ENCODE measurements around the gene EML6. TPM values are rescaled to one million over a fixed set of nuclear protein-coding genes. Genes with fewer than 3 reads are reported as not detected.

EML6 gene
- total RNA-seq, 1 experiment from 2014 or later = 1.5 TPM

GRCh38 chr2:54757500-54757899, 34.0 kb downstream of the EML6 start:
- no peak overlapping the region for H3K4ac ChIP-seq (ENCODE audit: low read depth, low read length)
- no peak overlapping the region for H3K56ac ChIP-seq (ENCODE audit: insufficient read length, low read depth, low read length)
- H3K27ac ChIP-seq (ENCODE audit: insufficient read length, low read depth, low read length) = no peak overlapping the region
- no peak overlapping the region for H4K5ac ChIP-seq (ENCODE audit: insufficient read length, low read depth, low read length)
- H2BK15ac ChIP-seq (ENCODE audit: low read depth, low read length) = no peak overlapping the region
- TF ChIP-seq, protein P1, sequence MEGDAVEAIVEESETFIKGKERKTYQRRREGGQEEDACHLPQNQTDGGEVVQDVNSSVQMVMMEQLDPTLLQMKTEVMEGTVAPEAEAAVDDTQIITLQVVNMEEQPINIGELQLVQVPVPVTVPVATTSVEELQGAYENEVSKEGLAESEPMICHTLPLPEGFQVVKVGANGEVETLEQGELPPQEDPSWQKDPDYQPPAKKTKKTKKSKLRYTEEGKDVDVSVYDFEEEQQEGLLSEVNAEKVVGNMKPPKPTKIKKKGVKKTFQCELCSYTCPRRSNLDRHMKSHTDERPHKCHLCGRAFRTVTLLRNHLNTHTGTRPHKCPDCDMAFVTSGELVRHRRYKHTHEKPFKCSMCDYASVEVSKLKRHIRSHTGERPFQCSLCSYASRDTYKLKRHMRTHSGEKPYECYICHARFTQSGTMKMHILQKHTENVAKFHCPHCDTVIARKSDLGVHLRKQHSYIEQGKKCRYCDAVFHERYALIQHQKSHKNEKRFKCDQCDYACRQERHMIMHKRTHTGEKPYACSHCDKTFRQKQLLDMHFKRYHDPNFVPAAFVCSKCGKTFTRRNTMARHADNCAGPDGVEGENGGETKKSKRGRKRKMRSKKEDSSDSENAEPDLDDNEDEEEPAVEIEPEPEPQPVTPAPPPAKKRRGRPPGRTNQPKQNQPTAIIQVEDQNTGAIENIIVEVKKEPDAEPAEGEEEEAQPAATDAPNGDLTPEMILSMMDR (conservative IDR thresholded peaks at IDR 0.05) = no peak
- DNase-seq = peak; percentile 51
- peaks cover 15 to 16% of the 10 kb centered on the region in 2 experiments for H3K4me1 Mint-ChIP-seq
- no peak overlapping the region for H2BK120ac ChIP-seq (ENCODE audit: low read depth, low read length, poor library complexity, severe bottlenecking)
- no CpG with 5 or more reads among the region's 4 CpGs for WGBS (ENCODE audit: extremely low coverage, insufficient read length, low lambda C conversion rate)
- H3K27ac Mint-ChIP-seq = peak overlapping the region in 1 of 3 experiments; percentile 69; a peak in 2 of 7 replicates
- H3K4me1 ChIP-seq (ENCODE audit: insufficient read depth, low read length) = no peaks in the 10 kb centered on the region; the same call in 1 of the 2 replicates
- H2BK12ac ChIP-seq (ENCODE audit: insufficient read length, low read depth, low read length) = no peak overlapping the region
- no peak overlapping the region for H2AFZ ChIP-seq (ENCODE audit: low read length)
- no peak overlapping the region for H3K9ac ChIP-seq (ENCODE audit: extremely low read depth, insufficient read length, low read length)
- H3K27me3 Mint-ChIP-seq (ENCODE audit: low read depth) = no peaks in the 10 kb centered on the region
- H3K27me3 ChIP-seq (ENCODE audit: insufficient read depth, low read length) = no peaks in the 10 kb centered on the region
- no peaks in the 10 kb centered on the region for H4K20me1 ChIP-seq (ENCODE audit: control insufficient read depth, insufficient read depth, insufficient read length)
- H3K79me1 ChIP-seq (ENCODE audit: insufficient read depth, low read depth, low read length, poor library complexity, severe bottlenecking) = no peaks in the 10 kb centered on the region
- no peak overlapping the region for H3K4me2 ChIP-seq (ENCODE audit: insufficient read depth, insufficient read length, low read length)
- no peak overlapping the region for H3K18ac ChIP-seq (ENCODE audit: insufficient read length, low read depth, low read length)
- H4K8ac ChIP-seq (replicated peaks; ENCODE audit: insufficient read length, low read depth, low read length) = no peak overlapping the region
- no peak overlapping the region for H3K23ac ChIP-seq (ENCODE audit: insufficient read length, low read depth, low read length)
- no peak overlapping the region for H4K91ac ChIP-seq (ENCODE audit: insufficient read length, low read depth, low read length)
- H3K9me3 Mint-ChIP-seq = no peaks in the 10 kb centered on the region
- no peaks in the 10 kb centered on the region for H3K9me3 ChIP-seq (ENCODE audit: control insufficient read depth, low read depth, low read length)
- no peak overlapping the region for H2BK20ac ChIP-seq (ENCODE audit: low read depth, low read length, poor library complexity, severe bottlenecking)
- no peak overlapping the region for H3K14ac ChIP-seq (ENCODE audit: insufficient read depth, low read length)
- H3K4me3 Mint-ChIP-seq = no peak overlapping the region
- no peaks in the 10 kb centered on the region for H3K36me3 Mint-ChIP-seq (ENCODE audit: insufficient read depth in 1 of 3, low read depth in 3 of 3)
- no peaks in the 10 kb centered on the region for H3K79me2 ChIP-seq (ENCODE audit: insufficient read depth, low read length)
- H2AK5ac ChIP-seq (ENCODE audit: insufficient read length, low read length) = no peak overlapping the region
- H3T11ph ChIP-seq (ENCODE audit: low read length) = no peak overlapping the region
- no peak overlapping the region for H2BK5ac ChIP-seq (ENCODE audit: insufficient read length, low read length)
- no peaks in the 10 kb centered on the region for H3K23me2 ChIP-seq (ENCODE audit: insufficient read length, low read depth, low read length, poor library complexity, severe bottlenecking)
